ENCODE measurements around the gene MYOCD. TPM values are rescaled to one million over a fixed set of nuclear protein-coding genes. Genes with fewer than 3 reads are reported as not detected.
A peak's percentile ranks its signal among the peaks of the same experiment; 100 is the strongest.

Gene MYOCD
- total RNA-seq, 1 donor from 2014 or later = not detected

GRCh38 chr17:12789075-12789480 lies 123.4 kb downstream of the MYOCD start:
- H3K27ac Mint-ChIP-seq = no peak overlapping the region
- no peaks in the 10 kb centered on the region for H3K4me1 Mint-ChIP-seq
- peak overlapping the region; percentile 45 for H3K4me3 Mint-ChIP-seq
- no peaks in the 10 kb centered on the region for H3K36me3 Mint-ChIP-seq (ENCODE audit: low read depth)
- H3K27me3 Mint-ChIP-seq = peaks cover 19% of the 10 kb centered on the region
- no peak for DNase-seq
- intact Hi-C loops (cut with micrococcal nuclease) = no loop called here
- no peaks in the 10 kb centered on the region for H3K9me3 Mint-ChIP-seq

- no peak within 1 kb of the TSS for H3K27ac Mint-ChIP-seq
- H3K4me3 Mint-ChIP-seq = peak within 1 kb of the TSS; percentile 77
- H3K36me3 Mint-ChIP-seq (ENCODE audit: low read depth) = no peaks in the 10 kb centered on the region
- H3K27me3 Mint-ChIP-seq = peaks cover 19% of the 10 kb centered on the region
- no peaks in the 10 kb centered on the region for H3K4me1 Mint-ChIP-seq
- intact Hi-C loops (cut with micrococcal nuclease) = no loop called here
- no peaks in the 10 kb centered on the region for H3K9me3 Mint-ChIP-seq
- DNase-seq = peak; percentile 69
Measured at GRCh38 chr17:12789481-12790248, 124.0 kb downstream of the MYOCD start, which contains the start of gene ARHGAP44. ARHGAP44 (plus strand) TSS chr17:12789498; CDS start chr17:12789839, 341 bp downstream.

- Mint-ChIP-seq H3K36me3 (ENCODE audit: low read depth) (no peaks in the 10 kb centered on the region), H3K4me3 (peak overlapping the region; percentile 77), H3K4me1 (no peaks in the 10 kb centered on the region), H3K9me3 (no peaks in the 10 kb centered on the region), H3K27ac (no peak overlapping the region), H3K27me3 (peaks cover 19% of the 10 kb centered on the region)
- DNase-seq = no peak
- intact Hi-C loops (cut with micrococcal nuclease) = no loop called here
Measured at GRCh38 chr17:12790249-12791106, 124.8 kb downstream of the MYOCD start.

GRCh38 chr17:12794919-12795532 lies 129.3 kb downstream of the MYOCD start:
- Mint-ChIP-seq H3K27me3 (peaks cover 10% of the 10 kb centered on the region), H3K36me3 (ENCODE audit: low read depth) (no peaks in the 10 kb centered on the region), H3K4me1 (no peaks in the 10 kb centered on the region), H3K9me3 (no peaks in the 10 kb centered on the region), H3K27ac (no peak overlapping the region), H3K4me3 (no peak overlapping the region)
- DNase-seq = no peak
- intact Hi-C loops (cut with micrococcal nuclease) = no loop called here

- H3K27me3 Mint-ChIP-seq = no peaks in the 10 kb centered on the region
- H3K36me3 Mint-ChIP-seq (ENCODE audit: low read depth) = no peaks in the 10 kb centered on the region
- H3K4me1 Mint-ChIP-seq = no peaks in the 10 kb centered on the region
- no peak overlapping the region for H3K27ac Mint-ChIP-seq
- no peak for DNase-seq
- intact Hi-C loops (cut with micrococcal nuclease) = no loop called here
- H3K9me3 Mint-ChIP-seq = peaks cover 8% of the 10 kb centered on the region
- H3K4me3 Mint-ChIP-seq = no peak overlapping the region
Measured at GRCh38 chr17:12800855-12801365, 135.2 kb downstream of the MYOCD start.

- no peak for DNase-seq
- no peak overlapping the region for H3K27ac Mint-ChIP-seq
- no peaks in the 10 kb centered on the region for H3K36me3 Mint-ChIP-seq (ENCODE audit: low read depth)
- no peak overlapping the region for H3K4me3 Mint-ChIP-seq
- no peaks in the 10 kb centered on the region for H3K4me1 Mint-ChIP-seq
- no peaks in the 10 kb centered on the region for H3K27me3 Mint-ChIP-seq
- H3K9me3 Mint-ChIP-seq = peaks cover 11% of the 10 kb centered on the region
- intact Hi-C loops (cut with micrococcal nuclease) = no loop called here
Measured at GRCh38 chr17:12806630-12807029, 140.9 kb downstream of the MYOCD start.

GRCh38 chr17:12808723-12809122 lies 143.0 kb downstream of the MYOCD start:
- Mint-ChIP-seq H3K4me3 (no peak overlapping the region), H3K9me3 (peaks cover 6% of the 10 kb centered on the region), H3K4me1 (no peaks in the 10 kb centered on the region), H3K27me3 (no peaks in the 10 kb centered on the region), H3K36me3 (ENCODE audit: low read depth) (no peaks in the 10 kb centered on the region), H3K27ac (no peak overlapping the region)
- DNase-seq = no peak
- intact Hi-C loops (cut with micrococcal nuclease) = no loop called here

- H3K27me3 Mint-ChIP-seq = no peaks in the 10 kb centered on the region
- H3K27ac Mint-ChIP-seq = no peak overlapping the region
- no peak overlapping the region for H3K4me3 Mint-ChIP-seq
- H3K4me1 Mint-ChIP-seq = no peaks in the 10 kb centered on the region
- intact Hi-C loops (cut with micrococcal nuclease) = no loop called here
- no peak for DNase-seq
- H3K9me3 Mint-ChIP-seq = peaks cover 3% of the 10 kb centered on the region
- H3K36me3 Mint-ChIP-seq (ENCODE audit: low read depth) = no peaks in the 10 kb centered on the region
Measured at GRCh38 chr17:12812877-12813276, 147.2 kb downstream of the MYOCD start.

- no peaks in the 10 kb centered on the region for H3K36me3 Mint-ChIP-seq (ENCODE audit: low read depth)
- intact Hi-C loops (cut with micrococcal nuclease) = no loop called here
- no peak overlapping the region for H3K4me3 Mint-ChIP-seq
- no peaks in the 10 kb centered on the region for H3K4me1 Mint-ChIP-seq
- no peaks in the 10 kb centered on the region for H3K27me3 Mint-ChIP-seq
- H3K9me3 Mint-ChIP-seq = peaks cover 3% of the 10 kb centered on the region
- DNase-seq = no peak
- no peak overlapping the region for H3K27ac Mint-ChIP-seq
Measured at GRCh38 chr17:12813664-12814063, 148.0 kb downstream of the MYOCD start.

- DNase-seq = no peak
- intact Hi-C loops (cut with micrococcal nuclease) = no loop called here
- Mint-ChIP-seq H3K36me3 (ENCODE audit: low read depth) (no peaks in the 10 kb centered on the region), H3K9me3 (peaks cover 3% of the 10 kb centered on the region), H3K27me3 (no peaks in the 10 kb centered on the region), H3K4me1 (no peaks in the 10 kb centered on the region), H3K4me3 (no peak overlapping the region), H3K27ac (no peak overlapping the region)
Measured at GRCh38 chr17:12814718-12815117, 149.0 kb downstream of the MYOCD start.

GRCh38 chr17:12815642-12816141 lies 150.0 kb downstream of the MYOCD start:
- H3K27ac Mint-ChIP-seq = no peak overlapping the region
- H3K9me3 Mint-ChIP-seq = peaks cover 3% of the 10 kb centered on the region
- no peaks in the 10 kb centered on the region for H3K27me3 Mint-ChIP-seq
- no peaks in the 10 kb centered on the region for H3K4me1 Mint-ChIP-seq
- H3K4me3 Mint-ChIP-seq = no peak overlapping the region
- intact Hi-C loops (cut with micrococcal nuclease) = no loop called here
- H3K36me3 Mint-ChIP-seq (ENCODE audit: low read depth) = no peaks in the 10 kb centered on the region
- no peak for DNase-seq

Measured in activated CD4-positive, alpha-beta T cell treated with anti-CD3 and anti-CD28 coated beads, Interleukin-2, amount 10 ng/mL, durations not matched to agents 24 days and 14 days (primary cell).